ENCODE data around the gene TCF3.

Gene TCF3

GRCh38 chr19:1609103-1609396 is 43.4 kb downstream of the TCF3 start:
- DNase-seq: no peak

GRCh38 chr19:1608359-1609102 is 43.9 kb downstream of the TCF3 start:
- no peak for DNase-seq

GRCh38 chr19:1606138-1606651 is 46.2 kb downstream of the TCF3 start:
- DNase-seq: no peak

- DNase-seq: peak; percentile 92
Observed at GRCh38 chr19:1605236-1606137, 46.9 kb downstream of the TCF3 start, which contains the start of gene UQCR11. TSS of gene UQCR11 (minus strand) at chr19:1605462. CDS start at chr19:1605409, 53 bp downstream.

- DNase-seq: no peak
Observed at GRCh38 chr19:1602091-1602707, 50.2 kb downstream of the TCF3 start.

- DNase-seq: no peak
Observed at GRCh38 chr19:1601613-1602064, 50.8 kb downstream of the TCF3 start.

- DNase-seq: no peak
Observed at GRCh38 chr19:1599460-1599846, 53.0 kb downstream of the TCF3 start.

GRCh38 chr19:1598777-1599459 is 53.5 kb downstream of the TCF3 start:
- DNase-seq: no peak

GRCh38 chr19:1593501-1593772 is 59.0 kb downstream of the TCF3 start:
- DNase-seq: no peak

GRCh38 chr19:1592755-1593500 is 59.5 kb downstream of the TCF3 start, which contains the start of gene MBD3:
TSS of gene MBD3 (minus strand) at chr19:1592865. CDS start at chr19:1592631, 234 bp downstream.
- peak; percentile 89 for DNase-seq

GRCh38 chr19:1592024-1592754 is 60.2 kb downstream of the TCF3 start:
- peak; percentile 86 for DNase-seq

- peak; percentile 75 for DNase-seq
Observed at GRCh38 chr19:1591421-1592023, 60.9 kb downstream of the TCF3 start.

GRCh38 chr19:1590641-1591397 is 61.6 kb downstream of the TCF3 start:
- DNase-seq: no peak

- DNase-seq: no peak
Observed at GRCh38 chr19:1587872-1588271, 64.5 kb downstream of the TCF3 start.

GRCh38 chr19:1585243-1585580 is 67.2 kb downstream of the TCF3 start:
- no peak for DNase-seq

GRCh38 chr19:1584500-1585242 is 67.7 kb downstream of the TCF3 start:
- DNase-seq: no peak

GRCh38 chr19:1582201-1582600 is 70.2 kb downstream of the TCF3 start:
- peak; percentile 64 for DNase-seq

- DNase-seq: no peak
Observed at GRCh38 chr19:1580957-1581356, 71.5 kb downstream of the TCF3 start.

- DNase-seq: no peak
Observed at GRCh38 chr19:1580382-1580781, 72.0 kb downstream of the TCF3 start.

- no peak for DNase-seq
Observed at GRCh38 chr19:1579222-1579621, 73.2 kb downstream of the TCF3 start.
